ENCODE results near the gene FHL2.
"Not testable (repeated sequence)": the region's sequence is repeated elsewhere in the genome, so short reads cannot be mapped to it uniquely, and the experiment has no call there.

The FHL2 gene, protein sequence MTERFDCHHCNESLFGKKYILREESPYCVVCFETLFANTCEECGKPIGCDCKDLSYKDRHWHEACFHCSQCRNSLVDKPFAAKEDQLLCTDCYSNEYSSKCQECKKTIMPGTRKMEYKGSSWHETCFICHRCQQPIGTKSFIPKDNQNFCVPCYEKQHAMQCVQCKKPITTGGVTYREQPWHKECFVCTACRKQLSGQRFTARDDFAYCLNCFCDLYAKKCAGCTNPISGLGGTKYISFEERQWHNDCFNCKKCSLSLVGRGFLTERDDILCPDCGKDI

DNA sequence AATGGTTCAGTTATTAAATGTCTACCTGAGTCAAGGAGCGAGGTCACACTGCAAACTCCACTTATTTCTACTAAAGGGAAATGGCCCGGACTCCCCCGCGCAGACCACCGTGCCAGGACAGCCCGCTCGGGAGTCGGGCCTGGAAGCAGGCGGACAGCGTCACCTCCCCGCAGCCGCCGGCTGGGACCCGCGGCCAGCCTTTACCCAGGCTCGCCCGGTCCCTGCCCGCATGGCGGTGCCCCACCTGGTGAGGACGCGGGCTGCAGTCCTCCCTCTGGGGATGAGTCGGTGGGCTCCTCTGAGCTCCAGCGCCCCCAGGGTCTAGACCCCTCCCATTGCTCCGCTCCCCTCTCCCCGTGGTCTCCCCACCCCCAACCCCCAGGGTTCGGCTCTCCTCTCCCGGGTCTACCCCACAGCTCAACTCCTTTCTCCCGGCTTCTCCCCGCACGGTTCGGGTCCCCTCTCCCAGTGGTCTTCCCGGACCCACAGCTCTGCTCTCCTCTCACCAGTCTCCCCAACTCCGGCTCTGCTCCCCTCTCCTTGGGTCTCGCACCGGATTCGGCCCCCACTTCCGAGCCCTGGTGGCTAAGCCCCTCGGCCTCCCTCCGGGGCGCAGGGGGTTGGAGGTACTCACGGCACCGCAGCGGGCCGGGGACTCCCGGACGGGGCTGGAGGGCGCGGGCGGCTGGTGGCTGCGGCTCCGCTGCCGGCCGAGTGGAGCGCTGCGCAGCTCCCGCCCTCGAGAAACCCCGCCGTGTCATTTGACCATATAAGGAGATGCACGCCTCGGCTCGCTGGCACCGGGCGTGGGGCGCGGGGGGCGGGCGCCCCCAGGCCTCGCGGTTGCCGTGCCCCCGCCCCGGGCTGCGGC lies at the start of gene FHL2:
Gene FHL2, minus strand, starts transcription at position 716 of the 871 bp plus-strand sequence. CDS start 12,535 bp downstream, outside the sequence.
- peak; percentile 83 for DNase-seq

DNA sequence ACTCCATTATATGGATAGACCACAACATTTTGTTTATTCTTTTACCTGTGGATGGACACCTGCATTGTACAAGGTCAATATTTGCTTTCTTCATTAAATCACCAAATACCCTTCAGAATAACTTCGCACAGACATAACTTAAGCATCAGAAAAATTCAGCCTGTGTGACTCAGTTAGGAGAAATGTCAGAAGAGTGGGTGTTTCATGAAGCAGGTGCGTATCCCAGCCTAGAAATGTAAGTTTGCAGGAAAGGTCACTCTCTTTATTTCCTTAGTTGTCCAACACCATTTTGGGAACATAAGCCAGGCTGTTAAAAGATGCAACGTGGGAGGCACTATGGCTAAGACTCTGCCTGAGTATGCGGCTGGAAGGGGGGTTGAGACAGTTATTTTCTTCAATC lies 48.6 kb upstream of the FHL2 start:
- DNase-seq: peak; percentile 23

DNA sequence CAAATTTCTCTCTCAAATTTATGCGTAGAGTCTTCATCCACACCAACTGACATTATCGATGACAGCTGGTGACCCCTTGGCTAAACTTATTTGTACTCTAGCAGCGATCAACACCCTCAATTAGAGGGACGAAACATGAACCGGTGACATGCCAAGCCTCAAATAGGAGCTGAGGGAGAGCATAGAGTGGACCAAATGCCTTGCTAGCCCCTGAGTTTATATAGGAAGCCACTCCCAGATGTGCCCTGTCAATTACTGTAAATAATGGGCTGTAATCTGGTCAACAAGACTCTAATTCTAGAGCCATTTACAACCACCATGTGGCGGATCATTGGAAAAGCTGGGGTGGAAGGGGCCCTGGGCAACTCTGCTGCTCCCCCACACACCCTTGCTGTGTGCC lies 47.6 kb upstream of the FHL2 start:
- DNase-seq: no peak

DNA sequence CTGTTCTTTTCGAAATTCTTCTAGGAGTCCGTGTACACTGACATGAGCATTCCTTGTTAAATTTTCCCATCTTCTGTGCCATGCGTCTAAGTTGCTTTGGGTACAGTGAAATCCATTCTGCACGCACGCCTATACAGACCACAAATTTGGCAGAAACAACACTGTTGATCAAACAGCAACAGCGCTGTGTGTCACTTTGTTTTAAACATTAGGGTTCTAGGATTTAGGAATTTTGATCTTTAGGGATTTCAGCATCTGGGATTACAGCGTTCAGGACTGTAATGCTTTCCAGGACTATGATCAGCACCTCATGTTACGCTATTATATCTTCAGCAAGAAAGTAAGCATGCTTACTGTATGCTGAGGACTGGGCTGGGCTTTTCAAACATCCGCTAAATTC lies 47.1 kb upstream of the FHL2 start:
- no peak for DNase-seq

DNA sequence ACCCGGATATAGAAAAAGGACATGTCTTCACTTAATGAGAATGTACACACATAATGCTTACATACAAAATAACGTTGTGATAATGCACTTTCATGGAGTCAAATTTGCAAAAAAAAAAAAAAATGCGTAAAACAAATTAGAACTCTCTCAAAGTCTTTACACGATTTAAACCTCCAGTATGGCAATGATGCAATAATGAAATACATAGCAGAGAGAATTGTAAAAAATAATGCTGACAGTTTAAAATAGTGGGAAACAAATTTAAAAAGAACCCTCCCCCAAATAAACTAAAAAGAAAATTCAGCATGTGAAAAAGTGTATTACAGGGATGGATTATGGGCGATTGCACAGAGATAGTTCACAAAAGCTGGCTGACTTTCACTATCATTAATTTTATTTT lies 46.6 kb upstream of the FHL2 start:
- DNase-seq: no peak

DNA sequence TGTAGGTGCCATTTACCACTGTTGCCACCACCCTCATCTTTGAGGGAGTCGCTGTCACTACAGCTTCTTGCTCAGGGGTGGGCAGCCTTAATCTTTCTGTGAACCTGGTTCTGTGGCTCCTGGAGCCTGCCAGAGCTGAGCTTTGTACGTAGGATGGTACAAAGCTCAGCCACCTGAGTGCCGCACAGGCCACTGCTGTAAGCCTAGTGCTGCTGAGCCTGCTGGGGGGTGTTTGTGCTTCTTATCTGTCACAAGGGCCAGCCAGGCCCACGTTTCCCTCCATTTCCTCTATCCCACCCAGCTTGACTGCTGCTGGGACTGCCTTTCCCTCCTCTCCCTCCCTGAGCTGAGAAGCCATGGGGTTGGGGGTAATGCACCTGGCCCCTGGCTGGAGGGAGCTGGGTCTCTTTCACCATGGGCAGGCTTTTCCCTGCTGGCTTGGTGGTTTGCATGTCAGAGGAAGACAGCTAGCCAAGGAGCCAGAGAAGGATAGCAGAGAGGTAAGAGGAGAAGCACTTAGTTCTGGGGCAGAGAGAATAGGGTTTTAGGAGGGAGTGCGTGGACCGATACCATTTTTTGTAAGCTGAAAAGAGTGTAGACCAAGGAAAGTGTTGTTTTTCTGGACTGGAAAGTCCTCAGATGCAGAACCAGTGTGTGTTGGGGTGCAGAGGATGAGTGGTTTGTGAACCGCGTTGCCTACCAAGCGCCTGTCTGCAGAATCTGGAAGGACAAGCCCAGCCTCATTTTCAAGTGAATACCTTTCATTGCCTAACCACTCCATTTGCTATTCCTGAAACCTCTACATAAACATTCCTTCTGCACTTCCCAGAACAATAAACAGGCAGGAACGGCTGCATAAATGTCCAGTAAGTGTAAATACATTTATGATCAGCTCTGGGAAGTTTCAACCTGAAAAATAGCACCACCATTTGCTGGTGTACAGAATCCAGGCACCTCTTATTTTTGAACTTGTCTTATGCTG lies 45.1 kb upstream of the FHL2 start:
- DNase-seq: no peak

DNA sequence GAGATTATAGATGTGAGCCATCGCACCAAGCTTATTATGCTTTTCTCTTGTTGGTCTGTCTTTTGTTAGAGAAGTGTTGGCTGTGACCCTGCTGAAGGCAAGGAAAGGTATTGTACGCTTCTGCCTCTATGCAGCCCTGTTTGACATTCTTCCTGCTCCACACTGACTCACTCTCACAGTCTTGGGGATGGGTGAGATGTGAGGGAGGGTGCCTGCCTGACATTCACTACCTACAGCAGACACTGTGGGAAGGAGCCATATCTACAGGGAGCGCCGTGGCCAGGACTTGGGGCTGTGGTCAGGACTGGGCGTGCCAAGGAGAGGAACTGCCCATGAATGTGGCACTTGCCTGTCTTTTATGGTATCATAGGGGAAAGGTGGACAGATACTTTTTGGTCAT lies 43.9 kb upstream of the FHL2 start:
- no peak for DNase-seq

DNA sequence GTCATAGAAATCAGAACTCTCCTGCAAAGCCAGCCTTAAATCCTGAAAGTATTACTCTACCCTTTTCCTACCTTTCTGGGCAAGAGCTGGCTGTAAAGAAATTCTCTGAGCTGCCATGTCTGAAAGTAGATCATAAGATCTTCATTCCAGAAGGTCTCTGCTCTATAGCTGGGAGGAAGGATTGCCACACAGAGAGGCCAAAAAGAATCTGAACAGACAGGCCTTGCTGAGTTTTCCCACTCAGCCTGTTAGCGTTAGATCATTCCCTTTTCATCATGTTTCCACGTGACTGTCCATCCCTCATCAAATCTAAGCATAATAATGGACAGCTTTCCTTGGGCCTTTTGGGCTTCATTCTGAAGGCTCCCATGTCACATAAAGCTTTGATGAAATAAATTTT lies 43.2 kb upstream of the FHL2 start:
- no peak for DNase-seq

DNA sequence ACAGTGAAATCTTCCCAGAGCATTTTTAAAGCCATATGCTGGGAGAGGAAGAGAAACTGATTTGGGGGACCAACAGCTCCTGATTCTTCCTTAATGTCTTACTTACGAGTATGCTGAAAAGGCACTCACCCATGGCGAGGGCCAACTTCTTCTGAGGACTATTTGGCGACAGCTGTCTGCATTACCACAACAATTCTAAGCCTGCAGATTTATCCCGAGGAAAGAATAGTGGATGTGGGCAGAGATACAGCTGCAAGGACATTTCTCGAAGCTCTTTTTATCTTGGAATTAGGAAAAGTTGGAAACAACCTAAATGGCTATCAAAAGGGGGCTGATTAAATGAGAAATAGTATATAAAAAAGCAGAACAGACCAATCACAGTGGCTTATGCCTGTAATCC lies 40.3 kb upstream of the FHL2 start:
- DNase-seq: no peak

DNA sequence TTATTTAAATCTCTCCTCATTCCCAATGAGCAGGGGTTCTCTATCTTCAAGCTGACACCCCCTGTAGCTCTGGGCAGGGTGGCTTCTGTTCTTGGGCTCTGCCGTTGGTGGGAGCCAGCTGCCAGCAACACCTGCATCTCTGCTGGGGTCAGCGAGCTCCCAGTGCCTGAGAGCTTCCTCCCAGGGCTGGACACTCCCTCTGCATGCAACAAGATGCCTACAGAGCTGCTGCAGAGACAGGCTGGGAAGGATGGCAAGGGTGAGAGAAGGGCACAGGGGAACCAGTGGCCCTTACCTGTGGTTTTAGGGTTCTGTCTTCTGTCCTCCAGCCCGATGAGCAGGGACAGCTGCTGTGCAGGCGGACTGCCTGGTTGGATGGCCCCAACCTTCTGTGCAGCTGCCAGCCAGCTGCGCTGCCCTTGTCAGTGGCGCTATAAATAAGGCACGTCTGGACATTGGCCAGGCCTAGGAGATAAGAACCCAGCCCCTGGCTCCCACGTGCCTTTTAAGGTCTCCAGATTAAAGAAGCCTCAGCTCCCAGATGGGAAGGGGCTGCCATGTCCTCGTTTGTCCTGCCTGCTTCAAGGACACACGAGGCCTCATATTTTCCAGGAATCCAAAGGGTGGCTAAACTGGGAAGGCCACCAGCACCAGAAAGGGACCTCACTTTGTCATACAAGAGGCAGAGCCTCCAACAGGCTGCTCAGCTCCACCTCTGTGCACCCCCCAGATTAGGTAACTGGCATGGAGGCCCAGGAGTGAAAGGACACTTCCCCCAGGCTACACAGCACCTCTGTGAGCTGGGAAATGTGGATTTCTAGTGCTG lies 39.5 kb upstream of the FHL2 start:
- DNase-seq: peak; percentile 20

DNA sequence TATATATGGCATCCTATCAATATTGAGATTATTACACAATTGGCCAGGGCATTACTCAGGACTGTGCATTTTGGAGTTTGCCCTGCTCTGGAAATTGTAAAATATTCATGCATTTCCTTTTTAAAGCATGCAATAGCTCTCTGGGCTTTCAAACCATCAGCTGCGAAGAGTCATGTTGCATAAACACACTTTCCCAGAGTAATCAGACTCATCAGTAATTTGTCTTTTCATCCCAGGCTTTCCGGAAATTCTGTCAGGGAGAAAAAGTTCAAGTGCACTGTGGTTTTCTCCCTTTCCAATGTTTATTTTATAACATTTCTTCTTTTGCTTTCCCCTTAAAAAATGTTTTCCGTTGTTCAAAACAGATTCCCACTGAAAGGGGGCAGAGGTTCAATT lies 38.9 kb upstream of the FHL2 start:
- peak; percentile 49 for DNase-seq

DNA sequence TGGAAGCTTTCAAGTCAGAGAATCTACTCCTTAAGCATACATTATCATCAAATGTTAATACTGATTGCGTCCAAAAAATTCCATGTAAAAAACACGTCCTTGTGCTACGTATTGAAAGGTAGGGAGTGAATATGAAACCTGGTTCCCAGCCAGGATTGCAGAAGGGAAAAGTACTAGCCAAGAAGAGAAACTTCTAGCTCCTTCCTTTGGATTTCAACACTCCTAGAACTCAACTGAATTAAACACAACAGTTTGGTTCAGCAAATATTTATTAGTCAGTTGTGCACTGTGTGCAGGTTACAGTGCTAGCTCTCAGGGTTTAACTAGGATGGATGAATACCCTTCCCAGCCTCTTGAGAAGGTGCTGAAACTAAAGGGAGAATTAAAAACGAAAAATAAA lies 33.9 kb upstream of the FHL2 start:
- DNase-seq: no peak

DNA sequence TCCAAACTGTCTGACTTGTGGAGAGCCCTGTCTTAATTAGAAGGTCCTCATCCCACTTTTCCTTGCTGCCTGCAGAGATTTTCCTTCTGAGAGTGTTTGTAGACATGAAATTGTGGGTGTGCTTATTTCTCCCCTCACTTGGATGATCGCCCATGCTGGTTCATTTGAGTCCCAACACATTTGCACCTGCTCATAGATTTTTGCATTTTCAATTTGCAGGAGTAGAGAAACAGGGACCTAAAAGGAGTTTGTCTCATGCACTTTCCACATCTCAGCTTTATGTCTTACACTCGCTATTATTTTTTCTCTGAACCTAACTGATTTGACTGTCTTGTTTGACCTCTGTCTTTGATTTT lies 33.2 kb upstream of the FHL2 start:
- DNase-seq: no peak

DNA sequence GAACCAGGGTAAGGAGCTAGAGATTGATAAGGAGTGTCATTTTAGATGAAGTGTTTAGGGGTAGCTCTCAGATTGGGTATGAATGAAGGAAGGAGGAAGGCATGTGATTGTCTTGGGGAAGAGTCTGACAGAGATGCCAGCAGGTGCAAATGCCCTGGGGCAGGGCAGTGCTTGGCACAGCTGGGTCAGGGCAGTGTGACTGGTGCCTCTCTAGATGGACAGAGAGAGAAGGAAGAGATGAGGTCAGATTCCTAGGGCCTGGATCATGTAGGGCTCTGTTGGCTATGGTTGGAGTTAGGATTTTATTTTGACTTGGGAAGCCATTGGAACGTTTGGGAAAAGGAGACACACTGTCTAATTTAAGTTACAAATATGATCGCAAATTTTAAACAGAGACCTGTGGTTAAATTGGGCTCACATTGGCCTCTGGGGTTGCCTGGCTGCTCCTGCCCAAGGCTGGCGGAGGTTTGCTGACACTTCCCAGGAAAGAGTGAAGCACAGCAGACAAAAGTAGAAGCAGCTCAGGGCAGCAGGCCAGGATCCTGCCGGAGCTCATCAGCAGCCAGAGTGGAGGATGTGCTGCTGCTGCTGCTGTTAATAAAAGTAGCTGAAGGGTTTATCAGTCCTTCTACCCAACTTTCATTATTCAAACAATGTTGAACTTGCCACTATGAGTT lies 32.7 kb upstream of the FHL2 start:
- no peak for DNase-seq

DNA sequence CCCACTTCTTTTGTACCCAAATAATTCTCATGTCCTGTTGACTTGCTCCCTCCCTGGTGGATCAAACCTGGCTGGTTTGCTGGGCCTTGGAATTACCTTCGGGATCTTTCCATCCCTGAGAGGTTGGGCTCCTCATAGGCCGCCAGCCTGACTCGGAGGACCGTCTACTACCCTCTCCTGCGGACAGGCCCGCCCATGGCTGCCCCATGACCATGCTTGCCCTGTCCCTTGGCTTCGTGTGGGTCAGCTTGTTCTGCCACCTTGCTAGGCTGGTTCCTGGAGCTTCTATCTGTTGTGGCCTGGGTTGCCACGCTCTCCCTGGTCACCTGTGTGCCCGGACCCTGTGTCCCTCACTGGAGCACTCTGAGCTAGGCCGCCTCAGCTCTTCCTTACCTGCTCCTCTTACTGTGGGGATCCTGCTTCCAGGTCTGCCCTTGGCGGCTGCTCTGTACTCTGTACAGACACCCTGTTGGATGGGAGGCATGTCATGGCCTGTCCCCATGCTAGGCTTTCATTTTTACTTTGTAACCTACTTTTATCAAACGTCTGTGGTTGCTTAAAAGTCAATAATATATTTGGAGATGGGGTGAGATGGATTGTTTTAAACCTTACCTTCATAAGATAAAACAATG lies 29.7 kb upstream of the FHL2 start:
- DNase-seq: no peak

DNA sequence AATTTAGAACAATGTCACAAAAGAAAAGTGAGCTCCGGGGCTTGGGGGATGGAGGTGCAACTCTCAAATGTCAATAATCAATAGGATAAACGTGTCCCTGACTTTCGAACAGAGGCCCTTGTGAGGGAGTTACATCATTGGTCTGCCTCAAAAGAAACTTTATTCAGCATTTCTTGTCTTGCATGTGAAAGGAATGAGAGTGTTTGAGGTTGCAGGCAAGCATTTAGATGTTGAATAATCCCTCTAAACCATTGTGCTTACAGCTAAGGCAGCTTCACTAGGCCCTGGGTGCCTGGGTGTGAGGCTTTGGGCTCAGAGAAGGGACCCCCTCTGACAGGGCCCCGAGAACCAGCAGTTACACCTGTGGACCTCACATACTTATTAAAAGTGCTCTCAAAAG lies 28.6 kb upstream of the FHL2 start:
- no peak for DNase-seq

DNA sequence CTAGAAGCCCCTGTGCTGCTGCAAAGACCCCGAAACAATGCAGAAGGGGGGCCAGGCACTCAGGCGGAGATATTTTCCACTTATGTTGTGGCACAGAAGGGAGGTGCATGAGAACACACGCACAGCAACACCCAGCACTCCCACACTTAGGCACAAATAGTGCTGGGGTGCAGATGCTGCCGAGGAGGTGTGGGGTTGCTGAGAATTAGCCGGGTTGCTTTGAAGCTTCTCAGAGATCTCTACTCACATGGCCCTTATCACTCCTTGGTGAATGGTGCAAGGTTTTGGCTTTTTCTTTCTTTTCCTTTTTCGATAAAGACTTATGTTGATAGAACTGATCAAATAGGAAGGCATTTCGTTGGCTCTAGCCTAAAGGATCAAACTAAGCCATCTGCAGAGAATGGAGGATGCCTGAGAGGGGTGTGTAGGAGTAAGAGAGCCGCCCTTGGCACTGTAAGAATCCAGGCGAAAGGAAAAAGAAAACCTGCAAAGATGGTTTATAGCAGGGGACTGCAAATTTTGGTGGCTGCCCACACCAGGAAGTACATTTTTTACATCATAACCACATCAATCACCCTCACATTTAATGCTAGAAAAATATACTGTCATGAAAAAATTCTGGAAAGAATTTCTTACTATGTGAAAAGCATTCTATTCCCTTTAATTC lies 27.9 kb upstream of the FHL2 start:
- no peak for DNase-seq

DNA sequence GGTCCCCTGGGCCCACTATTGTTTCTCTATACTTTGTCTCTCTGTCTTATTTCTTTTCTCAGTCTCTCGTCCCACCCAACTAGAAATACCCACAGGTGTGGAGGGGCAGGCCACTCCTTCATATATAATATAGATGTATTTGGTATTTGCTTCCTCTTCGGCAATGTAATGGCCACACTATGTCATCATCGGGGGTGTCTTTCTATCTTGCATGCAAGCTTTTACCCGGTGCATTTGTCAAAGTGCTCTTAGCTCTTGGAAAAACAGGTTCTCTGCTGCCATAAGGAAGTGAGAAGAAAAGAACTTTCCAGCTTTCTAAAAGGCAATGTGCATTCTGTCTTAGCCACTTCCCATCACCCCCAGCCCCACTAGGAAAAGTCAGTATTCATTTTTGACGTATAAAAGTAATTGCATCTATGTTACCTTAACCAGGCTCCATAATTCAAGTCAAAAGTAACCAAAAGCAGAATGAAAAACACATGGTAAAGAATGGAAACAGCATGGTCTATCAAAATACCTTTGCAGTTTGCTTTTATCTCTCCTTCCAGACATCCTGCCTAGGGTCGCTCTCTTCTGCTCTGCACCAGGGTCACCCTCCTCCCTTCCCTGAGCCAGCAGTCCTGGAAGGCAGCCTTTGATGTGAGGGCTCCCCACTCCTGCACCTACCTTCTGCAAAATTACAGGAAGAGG lies 27.2 kb upstream of the FHL2 start:
- DNase-seq: no peak

DNA sequence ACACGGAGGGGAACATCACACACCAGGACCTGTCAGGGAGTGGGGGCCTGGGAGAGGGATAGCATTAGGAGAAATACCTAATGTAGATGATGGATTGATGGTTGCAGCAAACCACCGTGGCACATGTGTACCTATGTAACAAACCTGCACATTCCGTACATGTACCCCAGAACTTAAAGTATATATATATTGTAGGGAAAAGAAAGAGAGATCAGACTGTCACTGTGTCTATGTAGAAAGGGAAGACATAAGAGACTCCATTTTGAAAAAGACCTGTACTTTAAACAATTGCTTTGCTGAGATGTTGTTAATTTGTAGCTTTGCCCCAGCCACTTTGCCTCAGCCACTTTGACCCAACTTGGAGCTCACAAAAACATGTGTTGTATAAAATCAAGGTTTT lies 26.0 kb upstream of the FHL2 start:
- not testable (repeated sequence) for DNase-seq

DNA sequence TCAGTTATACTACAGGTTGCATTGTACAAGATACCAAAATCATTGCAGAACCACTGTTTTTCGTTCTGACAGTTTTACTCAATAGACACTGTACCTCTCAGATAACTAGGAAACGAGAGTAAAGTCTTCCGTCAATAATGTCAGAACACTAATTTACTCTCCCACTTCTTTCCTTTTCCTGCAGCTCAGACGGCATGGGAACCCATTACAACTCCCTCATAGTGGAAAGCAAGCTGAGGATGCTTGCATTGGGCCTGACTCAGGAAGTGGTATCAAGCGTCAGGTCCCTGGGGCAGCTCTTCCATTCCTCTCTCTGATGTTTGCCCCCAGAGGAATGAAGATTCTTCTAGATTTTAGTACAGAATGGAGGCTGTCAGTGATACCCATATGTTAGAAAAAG lies 23.9 kb upstream of the FHL2 start:
- DNase-seq: no peak
